ENCODE results near the gene YTHDF1. TPM values are rescaled to one million over a fixed set of nuclear protein-coding genes. Genes with fewer than 3 reads are reported as not detected.

The YTHDF1 gene
- total RNA-seq, 2 donors from 2014 or later: 64.9 to 73.2 TPM

GRCh38 chr20:63182946-63183415 lies 33.0 kb downstream of the YTHDF1 start:
- H3K27me3 Mint-ChIP-seq (ENCODE audit: insufficient read depth): peaks cover 22% of the 10 kb centered on the region
- WGBS, 2 experiments (ENCODE audit: insufficient coverage in 1 of 2, insufficient read length in 1 of 2): 64 to 66% methylated on average over 8 to 9 of the region's 9 CpGs
- no peaks in the 10 kb centered on the region for H3K36me3 Mint-ChIP-seq (ENCODE audit: low read depth)
- no peak overlapping the region for H3K4me3 Mint-ChIP-seq
- no peak overlapping the region for H3K9ac ChIP-seq (ENCODE audit: extremely low read depth, low read length, poor library complexity, severe bottlenecking)
- H3K9me3 ChIP-seq (ENCODE audit: control insufficient read depth, low read length): no peaks in the 10 kb centered on the region
- no peaks in the 10 kb centered on the region for H3K9me3 Mint-ChIP-seq
- H3K4me1 ChIP-seq (ENCODE audit: control insufficient read depth, insufficient read depth, low read length): peaks cover 2% of the 10 kb centered on the region
- H3K27ac Mint-ChIP-seq: no peak overlapping the region
- peaks cover 4% of the 10 kb centered on the region for H3K4me1 Mint-ChIP-seq
- no peak overlapping the region for H3K4me3 ChIP-seq (ENCODE audit: low read length)
- no peak for TF ChIP-seq CTCF (conservative IDR thresholded peaks at IDR 0.05)
- peaks cover 25% of the 10 kb centered on the region for H3K27me3 ChIP-seq (ENCODE audit: control insufficient read depth, insufficient read depth, low read length, poor library complexity, severe bottlenecking)
- H3K27ac ChIP-seq (ENCODE audit: low read depth, low read length): no peak overlapping the region
- no peak for DNase-seq
- H3K36me3 ChIP-seq (ENCODE audit: control insufficient read depth, insufficient read depth, low read length): no peaks in the 10 kb centered on the region

GRCh38 chr20:63182425-63182824 lies 33.5 kb downstream of the YTHDF1 start:
- DNase-seq: no peak
- no peak overlapping the region for H3K4me3 Mint-ChIP-seq
- peaks cover 4% of the 10 kb centered on the region for H3K4me1 Mint-ChIP-seq
- H3K27ac Mint-ChIP-seq: no peak overlapping the region
- H3K27me3 ChIP-seq (ENCODE audit: control insufficient read depth, insufficient read depth, low read length, poor library complexity, severe bottlenecking): peaks cover 30% of the 10 kb centered on the region
- no peaks in the 10 kb centered on the region for H3K36me3 ChIP-seq (ENCODE audit: control insufficient read depth, insufficient read depth, low read length)
- no peak overlapping the region for H3K4me3 ChIP-seq (ENCODE audit: low read length)
- H3K27me3 Mint-ChIP-seq (ENCODE audit: insufficient read depth): peaks cover 26% of the 10 kb centered on the region
- H3K9me3 ChIP-seq (ENCODE audit: control insufficient read depth, low read length): no peaks in the 10 kb centered on the region
- H3K36me3 Mint-ChIP-seq (ENCODE audit: low read depth): no peaks in the 10 kb centered on the region
- H3K4me1 ChIP-seq (ENCODE audit: control insufficient read depth, insufficient read depth, low read length): peaks cover 2% of the 10 kb centered on the region
- WGBS, 2 experiments (ENCODE audit: insufficient coverage in 1 of 2, insufficient read length in 1 of 2): 81 to 90% methylated on average over 2 to 6 of the region's 8 CpGs
- no peak overlapping the region for H3K9ac ChIP-seq (ENCODE audit: extremely low read depth, low read length, poor library complexity, severe bottlenecking)
- no peak for TF ChIP-seq CTCF (conservative IDR thresholded peaks at IDR 0.05)
- no peaks in the 10 kb centered on the region for H3K9me3 Mint-ChIP-seq
- H3K27ac ChIP-seq (ENCODE audit: low read depth, low read length): peak overlapping the region; percentile 17

GRCh38 chr20:63181226-63181625 lies 34.7 kb downstream of the YTHDF1 start:
- Mint-ChIP-seq H3K36me3 (ENCODE audit: low read depth) (no peaks in the 10 kb centered on the region), H3K4me3 (no peak overlapping the region), H3K9me3 (no peaks in the 10 kb centered on the region), H3K4me1 (peaks cover 6% of the 10 kb centered on the region), H3K27ac (no peak overlapping the region), H3K27me3 (ENCODE audit: insufficient read depth) (peaks cover 37% of the 10 kb centered on the region)
- no peak overlapping the region for H3K4me3 ChIP-seq (ENCODE audit: low read length)
- peaks cover 2% of the 10 kb centered on the region for H3K4me1 ChIP-seq (ENCODE audit: control insufficient read depth, insufficient read depth, low read length)
- H3K9me3 ChIP-seq (ENCODE audit: control insufficient read depth, low read length): no peaks in the 10 kb centered on the region
- H3K27me3 ChIP-seq (ENCODE audit: control insufficient read depth, insufficient read depth, low read length, poor library complexity, severe bottlenecking): peaks cover 42% of the 10 kb centered on the region
- H3K9ac ChIP-seq (ENCODE audit: extremely low read depth, low read length, poor library complexity, severe bottlenecking): no peak overlapping the region
- 76 to 83% methylated on average over 2 to 4 of the region's 4 CpGs for WGBS, 2 experiments (ENCODE audit: insufficient coverage in 1 of 2, insufficient read length in 1 of 2)
- no peak for DNase-seq
- H3K27ac ChIP-seq (ENCODE audit: low read depth, low read length): no peak overlapping the region
- TF ChIP-seq CTCF (conservative IDR thresholded peaks at IDR 0.05): no peak
- H3K36me3 ChIP-seq (ENCODE audit: control insufficient read depth, insufficient read depth, low read length): no peaks in the 10 kb centered on the region
